ENCODE measurements around the gene SLC1A7. TPM values are rescaled to one million over a fixed set of nuclear protein-coding genes. Genes with fewer than 3 reads are reported as not detected.

The SLC1A7 gene
- total and polyA plus RNA-seq, 4 donors, result 0.21 to 0.67 (median 0.43) TPM

- no peak for TF ChIP-seq REST (IDR thresholded peaks at IDR 0.05)
Observed at GRCh38 chr1:53162621-53163020, 20.2 kb upstream of the SLC1A7 start (continued).

GRCh38 chr1:53160924-53161378 is 18.5 kb upstream of the SLC1A7 start:
- 18% methylated on average over 2 of the region's 2 CpGs for WGBS
- H3K36me3 ChIP-seq (ENCODE audit: control insufficient read depth in 4 of 4, insufficient read depth in 3 of 4, low read depth in 1 of 4, low read length in 3 of 4), result no peaks in the 10 kb centered on the region
- no peaks in the 10 kb centered on the region for H3K9me3 ChIP-seq (ENCODE audit: control insufficient read depth in 4 of 4, low read length in 3 of 4)
- H3K4me1 ChIP-seq (ENCODE audit: control insufficient read depth in 4 of 4, insufficient read depth in 4 of 4, low read length in 3 of 4), result peaks cover 1 to 31% (median 15%) of the 10 kb centered on the region in 4 donors
- no peak overlapping the region for H3K27ac ChIP-seq (ENCODE audit: low read depth in 1 of 2, low read length in 2 of 2)
- no peak overlapping the region for H3K9ac ChIP-seq (ENCODE audit: low read depth in 1 of 2, low read length in 2 of 2)
- H3K27me3 ChIP-seq (ENCODE audit: control insufficient read depth in 4 of 4, insufficient read depth in 4 of 4, low read length in 3 of 4), result no peaks in the 10 kb centered on the region
- H3K4me3 ChIP-seq (ENCODE audit: low read depth in 1 of 3, low read length in 3 of 3), result no peak overlapping the region
- no peak for DNase-seq (ENCODE audit: low spot score)
- TF ChIP-seq RXRA (IDR thresholded peaks at IDR 0.05) (peak in 1 of 2 donors; percentile 15), GABPA (IDR thresholded peaks at IDR 0.05 in 1 of 2, conservative IDR thresholded peaks at IDR 0.05 in 1 of 2) (no peak), HNF4G (IDR thresholded peaks at IDR 0.05) (no peak), HNF4A (conservative IDR thresholded peaks at IDR 0.05) (peak; percentile 48 to 59), ZBTB33 (IDR thresholded peaks at IDR 0.05) (no peak), MAX (IDR thresholded peaks at IDR 0.05) (no peak), ATF3 (IDR thresholded peaks at IDR 0.05) (no peak)

- H3K27me3 ChIP-seq (ENCODE audit: control insufficient read depth in 4 of 4, insufficient read depth in 4 of 4, low read length in 3 of 4), result no peaks in the 10 kb centered on the region
- H3K27ac ChIP-seq (ENCODE audit: low read depth in 1 of 2, low read length in 2 of 2), result no peak overlapping the region
- no peaks in the 10 kb centered on the region for H3K36me3 ChIP-seq (ENCODE audit: control insufficient read depth in 4 of 4, insufficient read depth in 3 of 4, low read depth in 1 of 4, low read length in 3 of 4)
- H3K4me3 ChIP-seq (ENCODE audit: low read depth in 1 of 3, low read length in 3 of 3), result no peak overlapping the region
- peaks cover 0 to 18% (median 5%) of the 10 kb centered on the region in 4 donors for H3K4me1 ChIP-seq (ENCODE audit: control insufficient read depth in 4 of 4, insufficient read depth in 4 of 4, low read length in 3 of 4)
- no peak overlapping the region for H3K9ac ChIP-seq (ENCODE audit: low read depth in 1 of 2, low read length in 2 of 2)
- no peak for DNase-seq (ENCODE audit: low spot score)
- WGBS, result 39% methylated on average over 1 of the region's 1 CpG
- H3K9me3 ChIP-seq (ENCODE audit: control insufficient read depth in 4 of 4, low read length in 3 of 4), result no peaks in the 10 kb centered on the region
- TF ChIP-seq ATF3 (IDR thresholded peaks at IDR 0.05), result no peak
- no peak for TF ChIP-seq SP1 (IDR thresholded peaks at IDR 0.05)
- no peak for TF ChIP-seq ZBTB33 (IDR thresholded peaks at IDR 0.05)
- TF ChIP-seq GABPA (IDR thresholded peaks at IDR 0.05 in 1 of 2, conservative IDR thresholded peaks at IDR 0.05 in 1 of 2), result no peak
- no peak for TF ChIP-seq NR2F2 (IDR thresholded peaks at IDR 0.05)
- no peak for TF ChIP-seq FOXA1 (IDR thresholded peaks at IDR 0.05)
- no peak for TF ChIP-seq FOXA2 (IDR thresholded peaks at IDR 0.05)
- no peak for TF ChIP-seq MAX (IDR thresholded peaks at IDR 0.05)
- no peak for TF ChIP-seq HNF4A (conservative IDR thresholded peaks at IDR 0.05)
- TF ChIP-seq HNF4G (IDR thresholded peaks at IDR 0.05), result no peak
- TF ChIP-seq CTCF (IDR thresholded peaks at IDR 0.05; ENCODE audit: low read depth, low read length, missing input control), result no peak
- TF ChIP-seq EGR1 (IDR thresholded peaks at IDR 0.05; ENCODE audit: low read depth in 2 of 2), result no peak
- TF ChIP-seq RXRA (IDR thresholded peaks at IDR 0.05), result no peak
- TF ChIP-seq RAD21 (IDR thresholded peaks at IDR 0.05), result no peak
Observed at GRCh38 chr1:53158900-53159299, 16.5 kb upstream of the SLC1A7 start.
